Activated CD4-positive, alpha-beta T cell treated with anti-CD3 and anti-CD28 coated beads for 1 hour (primary cell): ENCODE data around the gene GSS.

Source experiments
- DNase-seq: peaks from one replicate; pipeline ENCODE4 v3.0.0-alpha.2; 2020

The GSS gene

DNA sequence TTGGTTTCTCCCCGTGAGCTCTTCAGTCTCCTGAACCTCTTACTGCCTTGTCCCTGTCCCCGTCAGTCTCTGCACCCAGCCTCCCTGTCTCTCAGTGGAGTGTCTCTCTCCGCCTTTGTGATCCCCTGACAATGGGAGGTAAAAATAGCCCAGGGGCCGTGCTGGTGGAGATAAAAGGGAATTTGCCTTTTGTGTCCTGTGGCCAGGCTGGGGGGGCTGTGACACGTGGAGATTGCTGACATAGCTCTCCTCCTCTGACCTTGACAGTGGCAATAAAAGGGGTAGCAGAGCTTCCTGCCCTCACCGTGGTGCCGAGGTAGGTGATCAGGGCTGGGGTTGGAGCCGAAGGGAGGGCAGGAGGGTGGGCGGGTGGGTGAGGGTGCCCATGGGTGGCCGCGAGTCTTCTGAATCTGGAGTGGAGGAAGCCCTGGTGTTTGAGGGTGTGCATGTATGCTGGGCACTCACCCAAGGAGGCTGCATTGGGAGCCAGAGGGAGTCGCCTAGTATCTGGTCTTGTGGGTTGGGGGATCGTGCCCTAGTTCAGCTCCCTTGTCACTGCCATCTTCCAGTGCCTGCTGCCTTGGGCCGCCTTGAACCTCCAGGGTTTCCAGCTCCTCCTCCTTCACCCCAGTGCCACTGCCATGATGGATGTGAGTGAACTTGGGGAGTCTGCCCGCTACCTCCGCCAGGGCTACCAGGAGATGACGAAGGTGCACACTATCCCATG lies 21.9 kb upstream of the GSS start:
- DNase-seq, result no peak

DNA sequence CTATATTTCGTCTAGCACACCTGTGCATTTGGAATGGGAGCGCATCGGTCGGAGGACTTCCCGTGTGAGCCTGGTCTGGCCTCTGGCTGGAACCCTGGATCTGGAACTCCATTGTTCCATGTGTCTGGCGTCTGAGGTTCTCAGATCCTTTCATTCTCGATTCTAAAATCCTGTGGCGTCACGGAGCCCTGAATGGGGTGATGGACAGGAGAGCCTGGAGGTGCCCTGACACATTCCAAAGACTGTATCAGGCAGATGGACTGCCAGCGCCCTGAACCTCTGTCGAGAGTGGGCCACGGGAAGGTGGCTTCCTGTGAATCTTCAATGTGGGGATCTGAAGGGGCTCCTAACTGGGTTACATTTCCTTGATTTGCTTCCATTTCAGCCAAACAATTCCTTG lies 20.7 kb upstream of the GSS start:
- no peak for DNase-seq

- no peak for DNase-seq
These were observed 18.6 kb upstream of the GSS start for GRCh38 chr20:34974246-34974645.

GRCh38 chr20:34971561-34972235 lies 16.1 kb upstream of the GSS start:
- DNase-seq, result no peak

GRCh38 chr20:34970846-34971560 lies 15.4 kb upstream of the GSS start:
- no peak for DNase-seq

DNA sequence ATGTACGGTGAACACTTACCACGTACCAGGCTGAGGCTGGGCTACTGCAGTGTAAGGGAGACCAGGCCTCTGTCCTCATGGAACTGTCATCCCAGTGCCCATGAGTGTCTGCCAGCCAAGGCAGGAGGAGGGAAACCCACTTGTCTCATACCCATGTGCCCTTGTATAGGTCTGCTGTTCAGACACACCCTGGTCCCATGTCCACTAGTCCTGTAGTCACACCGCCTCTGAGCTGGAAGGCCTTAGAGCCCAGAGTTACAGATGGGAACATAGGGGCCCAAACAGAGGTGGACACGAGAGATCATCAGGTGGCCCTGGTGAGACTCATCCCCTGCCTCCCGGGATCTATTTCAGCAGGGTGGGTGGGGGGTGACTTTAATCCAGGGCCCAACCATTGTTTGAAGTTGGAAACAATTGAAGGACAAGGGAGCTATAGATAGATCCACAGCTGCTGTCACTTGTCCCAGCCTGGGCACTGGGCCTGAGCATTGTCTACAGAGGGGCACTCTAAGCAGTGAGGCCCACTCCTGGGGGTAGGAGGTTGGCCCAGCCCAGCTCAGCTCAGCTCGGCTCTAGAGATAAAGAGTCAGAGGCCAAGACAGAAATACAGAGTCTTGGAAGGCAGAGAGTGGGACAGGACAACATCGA lies 14.7 kb upstream of the GSS start:
- DNase-seq, result no peak

DNA sequence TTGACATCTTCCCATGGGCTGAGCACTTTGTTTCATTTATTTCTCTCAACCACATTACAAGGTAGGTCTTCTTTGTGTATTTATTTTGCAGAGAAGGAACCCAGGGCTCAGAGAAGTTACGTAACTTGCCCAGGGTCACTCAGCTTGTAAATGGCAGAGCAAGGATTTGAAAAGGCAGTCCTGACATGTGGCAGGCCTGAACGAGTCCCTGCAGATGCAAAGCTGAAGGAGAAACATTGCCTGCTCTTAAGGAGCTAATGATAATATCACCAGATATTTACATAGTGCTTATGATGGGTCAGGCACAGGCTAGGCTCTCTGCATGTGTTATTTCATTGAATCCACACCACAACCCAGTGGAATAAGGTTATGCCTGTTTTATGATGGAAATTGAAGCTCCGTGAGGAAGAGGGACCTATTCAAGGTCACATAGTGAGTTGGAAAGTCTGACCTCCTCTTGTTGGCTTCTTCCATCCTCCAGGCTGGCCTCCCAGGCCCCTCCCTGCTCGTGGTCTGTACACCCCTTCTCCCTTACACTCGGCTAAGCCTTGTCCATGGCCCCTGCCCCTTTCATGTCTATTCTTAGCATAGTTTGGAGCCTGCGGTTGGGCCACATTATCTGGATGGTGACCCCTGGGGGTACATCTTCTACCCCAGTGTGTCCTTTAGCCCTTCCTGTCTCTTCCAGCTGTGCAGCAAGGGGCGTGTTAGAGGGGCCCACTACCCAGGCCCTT lies 12.6 kb upstream of the GSS start:
- DNase-seq, result no peak

GRCh38 chr20:34967421-34967820 lies 11.8 kb upstream of the GSS start:
- no peak for DNase-seq

GRCh38 chr20:34965051-34965450 lies 9.4 kb upstream of the GSS start:
- no peak for DNase-seq

GRCh38 chr20:34964486-34964885 lies 8.9 kb upstream of the GSS start:
- DNase-seq, result no peak

- DNase-seq, result no peak
These were observed 1.3 kb upstream of the GSS start for GRCh38 chr20:34956751-34957472.

- DNase-seq, result no peak
These were observed 444 bp upstream of the GSS start for GRCh38 chr20:34956041-34956458.

GRCh38 chr20:34954904-34955230 lies 739 bp downstream of the GSS start:
- no peak for DNase-seq

DNA sequence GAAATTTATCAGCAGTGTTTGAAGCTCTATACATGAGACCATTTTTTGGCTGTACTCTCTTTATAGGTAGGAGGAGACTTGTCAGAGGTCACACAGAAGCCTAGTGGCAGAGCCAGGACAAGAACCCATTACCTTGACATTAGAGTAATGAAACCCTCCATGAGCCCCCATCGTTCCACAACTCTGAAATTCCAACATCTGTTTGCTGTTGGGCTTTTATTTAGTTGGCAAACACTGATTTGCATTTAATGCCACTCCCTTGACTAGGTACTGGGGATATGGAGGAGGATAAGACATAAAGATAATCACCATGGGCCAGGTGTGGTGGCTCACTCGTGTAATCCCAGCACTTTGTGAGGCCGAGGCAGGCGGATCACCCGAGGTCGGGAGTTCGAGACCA lies 1.6 kb downstream of the GSS start:
- no peak for DNase-seq

DNA sequence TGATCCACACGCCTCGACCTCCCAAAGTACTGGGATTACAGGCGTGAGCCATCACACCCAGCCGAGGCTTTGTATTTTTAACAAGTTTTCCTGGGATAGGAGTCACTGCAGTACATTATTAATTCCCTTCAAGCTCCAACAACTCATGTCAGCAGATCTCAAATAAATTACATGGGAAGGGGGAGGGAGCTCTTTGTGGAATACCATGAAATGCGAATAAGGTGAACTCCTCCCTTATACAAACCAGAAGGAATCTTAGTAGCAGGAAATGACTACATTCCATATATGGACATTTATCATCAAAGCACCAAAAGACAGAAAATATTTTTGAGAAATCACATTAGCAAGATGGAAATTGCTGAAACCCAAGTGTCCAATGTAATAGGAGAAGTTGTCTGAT lies 2.9 kb downstream of the GSS start:
- no peak for DNase-seq

DNA sequence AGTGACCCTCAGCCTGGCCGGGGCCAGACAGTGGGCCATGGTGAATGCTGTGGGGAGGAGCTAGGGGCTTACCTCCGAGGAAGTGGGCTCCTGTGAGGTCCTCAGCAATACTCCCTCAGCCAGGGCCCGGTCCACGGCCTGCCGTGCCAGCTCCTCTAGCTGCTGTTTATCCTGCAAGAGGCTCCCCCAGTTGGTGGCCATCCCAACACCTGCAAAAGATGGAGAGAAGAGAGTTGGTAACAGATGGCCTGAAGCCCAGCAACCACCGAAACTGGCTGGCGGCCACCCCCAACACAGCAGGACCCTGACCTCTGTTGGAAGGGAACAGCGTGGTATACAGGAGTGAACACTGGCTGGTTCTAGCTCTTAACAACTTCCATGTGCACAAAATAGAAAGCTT lies 4.0 kb downstream of the GSS start:
- no peak for DNase-seq

- no peak for DNase-seq
These were observed 4.4 kb downstream of the GSS start for GRCh38 chr20:34951252-34951651.

DNA sequence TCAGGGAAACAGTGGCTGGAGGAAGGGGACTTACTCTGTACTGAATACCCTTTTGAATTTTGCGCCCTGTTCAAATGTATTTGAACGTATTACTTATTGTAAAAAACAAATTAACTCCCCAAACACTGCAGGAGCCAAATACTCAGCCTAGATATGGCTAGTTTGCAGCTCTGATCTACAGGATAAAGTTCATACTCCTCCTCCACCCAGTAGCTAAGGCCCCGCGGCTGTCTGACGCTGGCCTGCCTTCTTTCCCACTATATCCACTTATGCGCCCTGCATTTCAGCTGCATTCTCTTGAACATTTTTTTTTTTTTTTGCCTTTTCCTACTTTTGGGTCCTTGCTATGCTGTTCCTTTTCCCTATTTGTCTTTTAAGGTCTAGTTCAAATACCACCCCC lies 6.5 kb downstream of the GSS start:
- DNase-seq, result no peak

DNA sequence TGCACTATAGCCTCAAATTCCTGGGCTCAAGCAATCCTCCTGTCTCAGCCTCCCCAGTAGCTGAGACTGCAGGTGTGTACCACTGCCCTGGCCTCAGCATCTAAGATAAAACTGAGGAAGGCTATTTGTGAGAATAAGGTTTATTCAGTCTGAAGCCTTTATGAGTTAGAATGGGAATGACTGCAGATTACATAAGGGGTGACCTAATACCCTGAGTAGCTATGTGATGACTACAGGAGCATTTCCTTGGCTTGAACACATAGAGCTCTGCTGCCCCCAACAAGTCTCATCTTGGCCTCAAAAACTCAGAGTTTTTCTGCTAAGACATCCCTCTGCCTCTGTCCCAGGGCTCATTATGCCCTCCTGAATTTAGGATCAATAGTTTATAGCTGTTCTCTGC lies 7.6 kb downstream of the GSS start:
- no peak for DNase-seq

GRCh38 chr20:34947336-34947735 lies 8.3 kb downstream of the GSS start:
- no peak for DNase-seq

GRCh38 chr20:34946661-34947060 lies 8.9 kb downstream of the GSS start:
- no peak for DNase-seq

DNA sequence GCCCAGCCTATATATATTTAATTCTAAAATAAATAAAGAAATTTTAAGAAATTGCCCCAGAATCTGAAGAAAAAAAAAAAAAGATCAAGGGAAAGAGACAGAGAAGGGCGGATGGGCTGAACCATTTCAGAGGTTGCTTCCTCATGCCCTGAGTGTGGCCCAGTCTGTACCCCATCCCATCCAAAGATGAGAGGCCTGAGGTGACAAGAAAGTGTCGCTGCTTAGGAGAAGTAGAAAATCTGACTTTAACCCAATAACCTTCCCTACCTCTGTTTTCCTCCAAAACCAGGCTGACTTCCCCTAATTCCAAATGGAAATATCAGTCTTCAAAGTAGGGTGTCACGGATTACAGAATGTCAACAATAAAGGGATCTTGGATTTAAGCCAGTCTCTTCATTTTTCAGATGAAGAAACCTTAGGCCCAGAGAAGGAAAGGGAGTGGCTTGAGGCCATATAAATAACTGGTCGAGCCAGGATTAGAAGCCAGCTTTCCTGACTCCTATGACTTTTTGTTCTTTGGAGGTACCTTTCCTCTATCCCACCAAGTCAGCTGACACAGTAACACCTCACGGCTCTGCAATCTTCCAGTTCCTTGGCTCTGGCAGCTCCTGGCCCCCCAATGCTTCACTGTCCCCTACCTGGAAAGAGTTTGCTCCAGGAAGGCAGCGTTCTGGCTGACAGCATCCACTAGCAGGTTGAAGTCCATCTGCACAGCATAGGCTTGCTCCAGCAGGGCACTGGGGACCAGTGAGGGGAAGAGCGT lies 10.1 kb downstream of the GSS start:
- no peak for DNase-seq
